ENCODE results near the gene PPP1R7.

Gene PPP1R7

DNA sequence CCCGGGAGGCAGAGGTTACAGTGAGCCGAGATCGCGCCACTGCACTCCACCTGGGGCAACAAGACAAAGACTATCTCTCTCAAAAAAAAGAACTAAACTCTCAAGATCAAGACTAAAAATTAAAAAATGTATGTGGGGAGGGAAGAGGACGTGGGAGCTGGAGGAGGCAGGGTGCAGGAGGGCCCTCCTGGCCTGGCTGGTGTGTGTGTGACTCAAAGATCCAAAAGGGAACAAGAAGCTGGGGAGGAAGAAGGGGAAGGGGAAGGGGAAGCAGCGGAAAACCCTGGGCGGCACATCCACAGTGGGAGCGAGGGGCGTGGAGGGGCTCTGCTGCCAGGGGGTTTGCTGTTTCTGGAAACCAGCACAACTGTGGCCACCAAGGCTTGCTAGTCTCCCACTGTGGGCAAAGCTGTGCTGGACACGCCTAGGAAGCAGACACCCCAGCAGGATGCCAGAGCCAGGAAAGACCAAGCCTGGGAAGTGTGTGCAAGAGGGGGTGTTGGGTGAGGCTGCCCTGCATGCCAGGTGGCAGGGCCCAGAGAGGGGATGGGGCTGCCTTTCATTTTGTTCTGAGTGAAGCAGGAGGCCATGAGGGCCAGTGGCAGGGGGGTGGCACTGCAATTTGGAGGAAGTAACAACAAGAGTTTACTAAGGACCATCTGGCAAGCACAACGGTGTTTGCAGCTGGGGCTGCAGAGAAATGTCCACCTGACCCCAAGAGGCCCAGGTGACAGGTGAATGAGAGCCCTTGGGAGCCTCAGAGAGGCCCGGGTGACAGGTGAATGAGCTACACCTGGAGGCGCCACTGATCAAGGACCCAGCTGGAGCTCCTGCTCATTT, 82.7 kb downstream of the PPP1R7 start:
- DNase-seq (ENCODE audit: low read depth) = no peak
